Spleen (tissue), 11 donors: ENCODE measurements around the gene SOX13. TPM values are rescaled to one million over a fixed set of nuclear protein-coding genes. Genes with fewer than 3 reads are reported as not detected.

Experiments used
- DNase-seq: peaks from one replicate; pipeline ENCODE4 v3.0.0-alpha.2; 2020
- H3K27ac ChIP-seq, 8 donors: fragments of 200-600 bp; sonication (generic) in 7 of 8; 1 replicate in 4 of 8; 2 replicates in 4 of 8; pipeline versions ENCODE4 v1.5.0 to v1.8.0; 2016 to 2021; ENCODE audit warnings: inconsistent platforms in 4 of 8, mild to moderate bottlenecking in 4 of 8, moderate library complexity in 1 of 8
- H3K27me3 ChIP-seq, 7 donors: fragments of 200-600 bp; sonication (generic) in 6 of 7; replicated peaks in 1 of 7; 1 replicate in 4 of 7; 2 replicates in 3 of 7; pipeline versions ENCODE4 v1.5.0 to v1.8.0; 2016 to 2021; ENCODE audit warnings: inconsistent platforms in 3 of 7, mild to moderate bottlenecking in 1 of 7
- H3K36me3 ChIP-seq, 6 donors: fragments of 200-600 bp; sonication (generic) in 5 of 6; 1 replicate in 4 of 6; 2 replicates in 2 of 6; pipeline versions ENCODE4 v1.5.0 to v1.8.0; 2016 to 2021; ENCODE audit warnings: inconsistent platforms in 2 of 6
- H3K4me1 ChIP-seq, 6 donors: fragments of 200-600 bp; sonication (generic) in 5 of 6; 1 replicate in 3 of 6; 2 replicates in 3 of 6; pipeline versions ENCODE4 v1.5.0 to v1.8.0; 2016 to 2021; ENCODE audit warnings: inconsistent platforms in 3 of 6
- H3K4me3 ChIP-seq, 8 donors: fragments of 200-600 bp; sonication (generic) in 7 of 8; 1 replicate in 4 of 8; 2 replicates in 4 of 8; pipeline versions ENCODE4 v1.5.0 to v1.8.0; 2016 to 2021; ENCODE audit warnings: inconsistent platforms in 4 of 8, mild to moderate bottlenecking in 4 of 8, moderate library complexity in 2 of 8
- H3K9me3 ChIP-seq, 8 donors: fragments of 200-600 bp; sonication (generic) in 7 of 8; 1 replicate in 4 of 8; 2 replicates in 4 of 8; pipeline versions ENCODE4 v1.5.0 to v1.8.0; 2016 to 2021; ENCODE audit warnings: inconsistent platforms in 4 of 8
- POLR2A ChIP-seq, 3 donors: fragments of 450-650 bp; IDR thresholded peaks; one replicate each; pipeline ENCODE4 v1.5.1; 2017; ENCODE audit warnings: antibody characterized with exemption in 3 of 3, mild to moderate bottlenecking in 1 of 3
- POLR2AphosphoS5 ChIP-seq, 3 donors: sonication (generic); formaldehyde crosslinking; IDR thresholded peaks; one replicate each; pipeline ENCODE4 v1.5.1; 2017; ENCODE audit warnings: antibody characterized with exemption in 3 of 3
- WGBS, 5 donors: extraction: QIAGEN DNeasy Blood & Tissue Kit in 3 of 5; methylation state at CpG; one replicate each; pipeline versions ENCODE4 v1.1.5 to v1.1.7; 2013 to 2018; 5-methylcytosine and 5-hydroxymethylcytosine counted together
- intact Hi-C: fragments of 100-400 bp; cut with DNase I; formaldehyde crosslinking; loops from one replicate; pipeline ENCODE4 v1.15.0; 2023; ENCODE audit warnings: low total_unique reads
- polyA plus RNA-seq, 3 donors: library from polyadenylated mRNA; stranded (reverse); fragments of 200-250 nt; gene quantifications; one replicate each; pipeline ENCODE4 v1.2.1, GENCODE V29; 2013
- total RNA-seq, 7 donors: library from RNA; depleted of rRNA in 3 of 7; stranded (reverse); fragments of >200 nt in 3 of 7; fragmentation: NEBNext Ultra II Directional in 4 of 7; extraction: Animal tissue kit (Norgen Biotek cat#: 25700) in 4 of 7; gene quantifications; one replicate each; pipeline versions ENCODE4 v1.1.0 to v1.2.1, GENCODE V29; 2016 to 2021
- TF ChIP-seq, protein P1 (sequence below), 11 experiments: fragments of 200-600 bp in 7 of 11; fragments of 450-650 bp in 4 of 11; sonication (generic) in 4 of 11; IDR thresholded peaks in 8 of 11; conservative IDR thresholded peaks in 3 of 11; 1 replicate in 7 of 11; 2 replicates in 4 of 11; pipeline versions ENCODE4 v1.4.0 to v1.8.0; 2016 to 2021; ENCODE audit warnings: antibody characterized with exemption in 11 of 11, inconsistent platforms in 4 of 11, mild to moderate bottlenecking in 1 of 11
- donor health status: healthy with polysubstance abuse.
- donor health status: DM: no; HTN: no; CAD: no; lungs with moderate emphysema.
- donor health status: DM: no; HTN: no; CAD: no.
- donor health status: Bipolar disorder and iron deficiency.
- donor health status: healthy.
- donor health status: DM: no; HTN: no; CAD: no.
- donor health status: DM: yes; HTN: yes; CAD: no.

Gene SOX13
- total and polyA plus RNA-seq, 10 donors: 2.0 to 28.7 (median 18.0) TPM

DNA sequence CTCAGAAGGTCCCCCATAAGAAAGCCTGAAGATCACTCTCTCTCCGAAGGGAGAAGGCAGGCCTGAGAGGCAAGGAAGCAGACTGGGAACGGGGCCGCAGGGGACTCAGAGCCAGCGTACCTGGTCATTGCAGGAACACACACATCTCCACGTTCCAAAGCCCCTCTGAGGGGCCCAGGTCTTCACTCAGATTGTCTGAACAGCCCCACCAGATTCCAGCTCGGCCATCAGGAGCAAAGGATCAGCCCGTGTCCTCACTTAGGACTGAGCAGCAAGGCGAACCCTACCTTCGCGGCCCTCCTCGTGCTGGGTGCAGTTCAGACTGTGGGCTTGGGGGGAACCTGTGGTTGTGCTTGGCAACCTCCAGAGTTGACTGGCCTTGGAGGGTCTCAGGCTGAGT, 43.9 kb upstream of the SOX13 start:
- H3K27me3 ChIP-seq: peaks cover 0 to 32% (median 0%) of the 10 kb centered on the region in 7 donors
- no peak for DNase-seq
- 85 to 95% (median 87%) methylated on average over 11 of the region's 11 CpGs for WGBS, 5 donors
- TF ChIP-seq, protein P1, sequence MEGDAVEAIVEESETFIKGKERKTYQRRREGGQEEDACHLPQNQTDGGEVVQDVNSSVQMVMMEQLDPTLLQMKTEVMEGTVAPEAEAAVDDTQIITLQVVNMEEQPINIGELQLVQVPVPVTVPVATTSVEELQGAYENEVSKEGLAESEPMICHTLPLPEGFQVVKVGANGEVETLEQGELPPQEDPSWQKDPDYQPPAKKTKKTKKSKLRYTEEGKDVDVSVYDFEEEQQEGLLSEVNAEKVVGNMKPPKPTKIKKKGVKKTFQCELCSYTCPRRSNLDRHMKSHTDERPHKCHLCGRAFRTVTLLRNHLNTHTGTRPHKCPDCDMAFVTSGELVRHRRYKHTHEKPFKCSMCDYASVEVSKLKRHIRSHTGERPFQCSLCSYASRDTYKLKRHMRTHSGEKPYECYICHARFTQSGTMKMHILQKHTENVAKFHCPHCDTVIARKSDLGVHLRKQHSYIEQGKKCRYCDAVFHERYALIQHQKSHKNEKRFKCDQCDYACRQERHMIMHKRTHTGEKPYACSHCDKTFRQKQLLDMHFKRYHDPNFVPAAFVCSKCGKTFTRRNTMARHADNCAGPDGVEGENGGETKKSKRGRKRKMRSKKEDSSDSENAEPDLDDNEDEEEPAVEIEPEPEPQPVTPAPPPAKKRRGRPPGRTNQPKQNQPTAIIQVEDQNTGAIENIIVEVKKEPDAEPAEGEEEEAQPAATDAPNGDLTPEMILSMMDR (IDR thresholded peaks at IDR 0.05 in 8 of 11, conservative IDR thresholded peaks at IDR 0.05 in 3 of 11): no peak
- TF ChIP-seq POLR2AphosphoS5 (IDR thresholded peaks at IDR 0.05) (no peak), POLR2A (IDR thresholded peaks at IDR 0.05) (no peak)
- H3K27ac ChIP-seq: no peak overlapping the region
- H3K4me3 ChIP-seq: no peak overlapping the region
- H3K9me3 ChIP-seq: no peaks in the 10 kb centered on the region
- no peaks in the 10 kb centered on the region for H3K36me3 ChIP-seq
- no peaks in the 10 kb centered on the region for H3K4me1 ChIP-seq
- intact Hi-C loops: no loop called here

- Histone ChIP-seq H3K27me3 (peaks cover 0 to 18% (median 0%) of the 10 kb centered on the region in 7 donors), H3K27ac (no peak overlapping the region), H3K9me3 (no peaks in the 10 kb centered on the region), H3K4me3 (no peak overlapping the region), H3K4me1 (no peaks in the 10 kb centered on the region), H3K36me3 (no peaks in the 10 kb centered on the region)
- TF ChIP-seq POLR2A (IDR thresholded peaks at IDR 0.05) (no peak), POLR2AphosphoS5 (IDR thresholded peaks at IDR 0.05) (no peak)
- TF ChIP-seq, protein P1 (IDR thresholded peaks at IDR 0.05 in 8 of 11, conservative IDR thresholded peaks at IDR 0.05 in 3 of 11): no peak
- intact Hi-C loops: no loop called here
- no peak for DNase-seq
- 52 to 63% (median 58%) methylated on average over 11 of the region's 11 CpGs for WGBS, 5 donors
Observed at GRCh38 chr1:204031098-204031710, 41.7 kb upstream of the SOX13 start.

GRCh38 chr1:204032642-204033235, 40.2 kb upstream of the SOX13 start:
- H3K27ac ChIP-seq: no peak overlapping the region
- DNase-seq: no peak
- WGBS, 5 donors: 73 to 81% (median 76%) methylated on average over 1 to 4 of the region's 4 CpGs

DNA sequence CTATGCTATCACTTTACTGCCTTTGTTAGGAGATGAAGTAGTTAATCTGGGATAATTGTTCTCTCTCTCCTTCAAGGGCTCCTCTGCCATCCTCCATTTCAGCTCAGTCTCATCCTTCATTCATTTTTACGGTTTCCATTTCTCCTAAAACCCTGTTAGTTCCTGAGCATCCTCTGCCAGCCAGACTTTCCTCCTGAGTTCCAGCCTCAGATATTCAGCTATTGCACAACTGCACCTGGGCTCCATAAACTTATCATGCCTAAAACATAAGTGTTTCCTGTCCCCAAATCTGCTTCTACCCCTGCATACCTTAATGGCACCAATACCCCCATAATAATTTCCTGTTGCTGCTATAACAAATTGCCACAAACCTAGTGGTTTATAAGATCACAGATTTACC, 39.6 kb upstream of the SOX13 start:
- DNase-seq: no peak
- TF ChIP-seq POLR2AphosphoS5 (IDR thresholded peaks at IDR 0.05) (no peak), POLR2A (IDR thresholded peaks at IDR 0.05) (no peak)
- TF ChIP-seq, protein P1 (IDR thresholded peaks at IDR 0.05 in 8 of 11, conservative IDR thresholded peaks at IDR 0.05 in 3 of 11): no peak
- H3K27ac ChIP-seq: no peak overlapping the region
- no peak overlapping the region for H3K4me3 ChIP-seq
- H3K4me1 ChIP-seq: no peaks in the 10 kb centered on the region
- 46 to 82% (median 67%) methylated on average over 1 of the region's 1 CpG for WGBS, 5 donors
- peaks cover 0 to 14% (median 0%) of the 10 kb centered on the region in 7 donors for H3K27me3 ChIP-seq
- intact Hi-C loops: no loop called here
- no peaks in the 10 kb centered on the region for H3K36me3 ChIP-seq
- H3K9me3 ChIP-seq: no peaks in the 10 kb centered on the region

More at GRCh38 chr1:204032642-204033235, 40.2 kb upstream of the SOX13 start:
- Histone ChIP-seq H3K9me3 (no peaks in the 10 kb centered on the region), H3K4me3 (no peak overlapping the region), H3K36me3 (no peaks in the 10 kb centered on the region), H3K4me1 (no peaks in the 10 kb centered on the region), H3K27me3 (peaks cover 0 to 14% (median 0%) of the 10 kb centered on the region in 7 donors)
- intact Hi-C loops: no loop called here
- no peak for TF ChIP-seq POLR2AphosphoS5 (IDR thresholded peaks at IDR 0.05)
